Measurements from ENCODE around the gene PDXK.

- no peak for TF ChIP-seq POLR2A (IDR thresholded peaks at IDR 0.05; ENCODE audit: low read length)
- TF ChIP-seq GATA1 (IDR thresholded peaks at IDR 0.05; ENCODE audit: low read depth, low read length) = no peak
Observed at GRCh38 chr21:43805275-43805800, 86.4 kb downstream of the PDXK start.

Data from erythroblast (primary cell).